Measurements from ENCODE around the gene HSF5. TPM values are rescaled to one million over a fixed set of nuclear protein-coding genes. Genes with fewer than 3 reads are reported as not detected.

HSF5 gene
- 0.05 TPM for polyA plus RNA-seq (ENCODE audit: insufficient read length)

GRCh38 chr17:58487589-58488427 lies at the start of gene HSF5:
HSF5 (minus strand) TSS chr17:58488408; CDS start chr17:58488274, 134 bp downstream.
- no peak for DNase-seq

GRCh38 chr17:58537266-58537665 lies 49.1 kb upstream of the HSF5 start:
- DNase-seq: no peak

GRCh38 chr17:58536542-58536941 lies 48.3 kb upstream of the HSF5 start:
- no peak for DNase-seq

GRCh38 chr17:58535431-58535830 lies 47.2 kb upstream of the HSF5 start:
- DNase-seq: no peak

- no peak for DNase-seq
Observed at GRCh38 chr17:58534901-58535421, 46.8 kb upstream of the HSF5 start.

- no peak for DNase-seq
Observed at GRCh38 chr17:58534331-58534730, 46.1 kb upstream of the HSF5 start.

GRCh38 chr17:58533616-58534188 lies 45.5 kb upstream of the HSF5 start:
- DNase-seq: no peak

GRCh38 chr17:58532555-58532951 lies 44.3 kb upstream of the HSF5 start:
- DNase-seq: no peak

- DNase-seq: peak; percentile 36
Observed at GRCh38 chr17:58531661-58532554, 43.7 kb upstream of the HSF5 start.

- no peak for DNase-seq
Observed at GRCh38 chr17:58531122-58531521, 42.9 kb upstream of the HSF5 start.

- DNase-seq: no peak
Observed at GRCh38 chr17:58530655-58531054, 42.4 kb upstream of the HSF5 start.

- no peak for DNase-seq
Observed at GRCh38 chr17:58529275-58529674, 41.1 kb upstream of the HSF5 start.

- DNase-seq: no peak
Observed at GRCh38 chr17:58528443-58528842, 40.2 kb upstream of the HSF5 start.

- DNase-seq: no peak
Observed at GRCh38 chr17:58527949-58528348, 39.7 kb upstream of the HSF5 start.

- no peak for DNase-seq
Observed at GRCh38 chr17:58527306-58527705, 39.1 kb upstream of the HSF5 start.

GRCh38 chr17:58525239-58525638 lies 37.0 kb upstream of the HSF5 start:
- DNase-seq: no peak

- DNase-seq: no peak
Observed at GRCh38 chr17:58521680-58522079, 33.5 kb upstream of the HSF5 start.

- DNase-seq: no peak
Observed at GRCh38 chr17:58520843-58521430, 32.7 kb upstream of the HSF5 start.

GRCh38 chr17:58517928-58518609 lies 29.9 kb upstream of the HSF5 start:
- peak; percentile 99 for DNase-seq

- DNase-seq: no peak
Observed at GRCh38 chr17:58517378-58517927, 29.2 kb upstream of the HSF5 start.

GRCh38 chr17:58516644-58517377 lies 28.6 kb upstream of the HSF5 start:
- DNase-seq: no peak
